GM04503 (cell line): Measurements from ENCODE around the gene OAT.

Source experiments
- DNase-seq: peaks from one replicate; pipeline ENCODE4 v3.0.0-alpha.2; 2012; ENCODE audit warnings: low read depth

The OAT gene

GRCh38 chr10:124403548-124403947 is 15.2 kb downstream of the OAT start:
- DNase-seq, result peak; percentile 30

DNA sequence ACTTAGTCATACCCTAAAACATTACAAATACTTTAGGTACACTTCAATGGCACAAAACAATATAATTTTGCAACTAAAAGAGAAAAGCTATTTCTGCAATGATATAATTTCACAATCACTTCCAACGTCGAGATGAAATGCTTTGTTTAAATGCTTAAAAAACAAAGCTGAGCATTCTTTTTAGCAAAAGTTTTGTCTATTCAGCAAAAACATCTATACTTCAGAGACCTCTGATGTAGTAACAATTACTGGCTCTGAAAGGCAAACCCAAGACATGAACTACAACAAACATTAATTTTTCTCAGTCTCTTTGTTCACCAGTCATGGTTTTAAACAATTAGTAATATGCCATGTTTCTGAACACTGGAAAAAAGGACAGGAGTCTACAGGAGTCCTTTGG is 16.4 kb downstream of the OAT start:
- DNase-seq, result no peak

DNA sequence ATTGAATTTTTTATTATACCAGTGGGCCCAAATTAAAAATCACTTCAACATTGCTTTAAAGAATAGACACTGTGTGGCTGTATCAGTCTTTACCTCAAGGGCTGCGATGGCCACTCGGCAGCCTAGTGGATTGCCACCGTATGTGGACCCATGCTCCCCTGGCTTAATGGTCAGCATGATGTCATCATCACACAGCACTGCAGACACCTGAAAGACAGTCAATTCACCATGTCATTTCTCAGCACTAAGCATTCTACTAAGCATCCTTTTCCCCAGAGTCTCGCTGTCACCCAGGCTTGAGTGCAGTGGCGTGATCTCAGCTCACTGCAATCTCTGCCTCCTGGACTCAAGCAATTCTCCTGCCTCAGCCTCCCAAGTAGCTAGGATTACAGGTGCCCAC is 17.1 kb downstream of the OAT start:
- no peak for DNase-seq

DNA sequence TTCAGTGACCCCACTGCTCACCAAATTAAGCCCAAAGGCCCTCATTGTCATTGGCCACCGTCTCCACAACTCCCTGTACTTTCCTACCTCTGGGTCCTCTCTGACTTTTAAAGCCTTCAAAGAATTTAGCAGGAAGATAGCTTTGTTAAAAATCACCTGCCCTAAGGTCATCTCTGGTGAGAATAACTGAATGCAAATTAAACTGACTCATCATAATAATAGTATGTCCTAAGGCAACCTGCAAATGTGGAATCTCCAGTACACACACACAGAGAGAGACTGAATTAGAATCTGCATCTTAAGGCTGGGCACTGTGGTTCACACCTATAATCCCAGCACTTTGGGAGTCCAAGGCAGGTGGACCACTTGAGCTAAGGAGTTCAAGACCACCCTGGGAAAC is 24.1 kb downstream of the OAT start:
- DNase-seq, result no peak

- no peak for DNase-seq
These were observed 25.9 kb downstream of the OAT start for GRCh38 chr10:124392626-124393342.

GRCh38 chr10:124390471-124391187 is 28.1 kb downstream of the OAT start:
- no peak for DNase-seq

- no peak for DNase-seq
These were observed 28.9 kb downstream of the OAT start for GRCh38 chr10:124389613-124390361.

GRCh38 chr10:124388823-124389612 is 29.7 kb downstream of the OAT start:
- DNase-seq, result no peak

GRCh38 chr10:124388476-124388822 is 30.3 kb downstream of the OAT start:
- no peak for DNase-seq

GRCh38 chr10:124387078-124387874 is 31.4 kb downstream of the OAT start:
- DNase-seq, result no peak

GRCh38 chr10:124386186-124387077 is 32.3 kb downstream of the OAT start:
- no peak for DNase-seq

DNA sequence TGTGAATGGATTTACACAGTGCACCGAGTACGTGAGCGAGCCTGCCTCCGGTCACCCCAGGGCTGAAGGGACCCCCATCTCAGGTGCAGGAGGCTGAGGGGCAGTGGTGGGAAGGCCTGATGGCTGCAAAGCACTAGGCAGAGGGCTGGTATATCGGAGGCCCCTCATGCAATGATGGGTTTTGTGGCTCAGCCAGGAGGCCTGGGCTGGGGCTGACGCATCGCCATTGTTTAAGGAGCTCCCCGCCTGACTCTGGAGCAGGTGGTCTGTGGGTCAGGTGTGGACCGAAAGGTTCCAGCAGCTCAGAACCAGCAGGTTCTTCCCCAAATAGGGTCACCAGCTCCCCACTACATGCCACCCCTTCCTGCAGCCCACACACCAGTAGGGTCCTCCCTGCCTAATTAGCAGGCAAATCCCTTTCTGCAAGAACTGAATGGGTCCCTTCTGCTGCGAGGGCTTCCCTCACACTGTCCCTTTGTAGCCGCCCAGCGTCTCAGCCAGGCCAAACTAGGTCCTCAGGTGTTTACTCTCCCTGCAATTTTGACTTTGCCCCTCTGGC is 33.0 kb downstream of the OAT start:
- no peak for DNase-seq

- DNase-seq, result no peak
These were observed 34.0 kb downstream of the OAT start for GRCh38 chr10:124384591-124385190.

DNA sequence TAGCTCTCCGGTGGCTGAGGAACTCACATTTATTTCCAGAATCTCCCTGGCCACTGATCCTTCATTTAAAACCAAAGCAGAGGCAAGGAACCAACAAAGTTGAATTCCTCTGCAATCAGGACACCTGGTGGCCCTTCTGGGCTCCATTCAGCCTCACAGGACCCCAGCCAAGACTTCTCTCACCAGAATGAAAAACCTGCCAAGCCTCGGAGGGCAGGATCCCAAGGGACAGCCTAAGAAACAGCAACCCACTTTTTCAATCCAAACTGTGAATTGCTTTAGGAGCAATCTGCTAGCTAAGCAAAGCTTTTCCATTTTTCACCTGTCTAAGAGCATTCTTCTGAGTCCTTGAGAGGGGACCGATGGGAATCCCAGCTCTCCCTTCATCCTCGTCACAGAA is 34.6 kb downstream of the OAT start:
- DNase-seq, result no peak

DNA sequence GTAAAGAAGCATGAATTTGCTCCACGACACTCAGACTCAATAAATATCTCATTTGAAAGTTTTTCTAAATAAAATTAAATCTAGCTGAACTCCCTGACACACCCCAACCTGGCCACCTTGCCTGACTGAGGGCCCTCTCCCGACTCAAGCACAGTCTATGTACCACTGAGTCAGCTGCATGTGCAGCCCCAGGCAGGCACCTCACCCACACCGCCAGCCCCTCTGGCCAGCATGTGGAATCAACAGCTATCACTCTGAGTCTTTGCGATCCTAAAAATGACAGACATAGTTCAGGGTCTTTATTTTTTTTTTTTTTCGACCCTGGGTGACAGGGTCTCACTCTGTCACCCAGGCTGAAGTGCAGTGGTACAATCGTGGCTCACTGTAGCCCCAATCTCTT is 35.2 kb downstream of the OAT start:
- DNase-seq, result no peak

DNA sequence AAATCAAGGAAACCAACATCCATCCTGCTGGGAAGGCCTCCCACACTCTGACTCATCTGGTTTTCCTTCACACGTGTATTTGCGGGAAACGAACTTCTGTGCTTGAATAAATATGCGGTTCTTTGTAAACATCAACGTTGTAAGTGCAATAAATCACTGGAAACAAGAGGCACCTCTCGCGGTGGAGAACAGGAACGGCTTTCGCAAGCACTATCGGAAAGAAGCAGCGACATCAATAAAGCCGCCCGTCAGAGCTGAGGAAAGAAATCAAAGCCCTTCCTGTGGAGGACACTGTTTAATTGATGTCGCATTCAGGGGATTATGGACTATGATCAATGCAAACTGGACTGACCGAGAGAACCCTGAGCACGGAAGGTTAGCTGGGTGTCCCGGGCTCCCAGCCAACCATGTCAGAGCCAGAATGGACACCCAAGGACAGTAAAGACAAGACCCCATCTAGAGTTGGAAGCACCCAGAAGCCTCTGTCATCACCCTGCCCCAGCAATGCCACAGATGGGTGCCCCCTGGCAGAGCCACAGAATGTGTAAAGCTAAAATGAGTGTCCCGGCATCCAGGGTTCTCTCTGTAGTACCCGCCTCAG is 37.6 kb downstream of the OAT start:
- no peak for DNase-seq

DNA sequence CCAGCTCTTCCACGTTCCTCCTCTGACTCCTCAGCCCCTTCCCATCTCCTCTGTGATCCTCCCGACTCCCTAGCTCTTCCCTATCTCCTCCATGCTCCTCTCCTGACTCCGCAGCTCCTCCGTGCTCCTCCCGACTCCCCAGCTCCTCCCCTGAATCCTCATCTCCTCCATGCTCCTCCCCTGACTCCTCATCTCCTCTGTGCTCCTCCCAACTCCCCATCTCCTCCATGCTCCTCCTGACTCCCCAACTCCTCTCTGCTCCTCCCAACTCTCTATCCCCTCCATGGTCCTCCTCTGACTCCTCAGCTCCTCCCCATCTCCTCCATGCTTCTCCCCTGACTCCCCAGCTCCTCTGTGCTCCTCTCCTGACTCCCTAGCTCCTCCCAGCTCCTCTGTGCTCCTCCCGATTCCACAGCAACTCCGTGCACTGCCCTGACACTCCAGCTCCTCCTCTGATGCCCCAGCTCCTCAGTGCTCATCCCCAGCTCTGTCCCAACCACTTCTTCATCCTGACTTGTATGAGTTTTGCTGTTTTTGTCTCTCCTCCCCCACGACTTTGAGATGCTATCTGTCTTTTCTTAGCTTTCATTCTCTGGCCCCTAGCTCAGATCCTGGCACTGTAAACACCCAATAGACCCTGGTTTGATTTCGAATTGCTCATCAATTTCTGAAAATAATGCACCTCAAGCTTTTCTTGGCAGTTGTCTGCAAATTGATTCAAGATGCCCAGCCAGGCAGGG is 38.3 kb downstream of the OAT start:
- no peak for DNase-seq

- no peak for DNase-seq
These were observed 39.0 kb downstream of the OAT start for GRCh38 chr10:124379609-124380193.
